ENCODE measurements around the gene USP30. TPM values are rescaled to one million over a fixed set of nuclear protein-coding genes. Genes with fewer than 3 reads are reported as not detected.

The USP30 gene
- total RNA-seq, 1 experiment from 2014 or later: 4.0 TPM

GRCh38 chr12:109088818-109089217, 36.4 kb downstream of the USP30 start:
- peaks cover 80% of the 10 kb centered on the region for H3K36me3 Mint-ChIP-seq (ENCODE audit: insufficient read depth, unreplicated experiment)
- no peak overlapping the region for H3K4me3 Mint-ChIP-seq (ENCODE audit: unreplicated experiment)
- no peak overlapping the region for H3K27ac Mint-ChIP-seq (ENCODE audit: low read depth, unreplicated experiment)
- ChIA-PET CTCF (interaction anchor here (0.6 to 1.2 kb wide), 4 partner anchors 8 to 262 kb away, joined by 3 read pairs; no protein-coding TSS in a partner anchor), POLR2A (interaction anchor here (2.6 kb wide), 1 partner anchor 37 kb away, joined by 7 read pairs; the partner anchor contains the start of gene USP30)
- peaks cover 22% of the 10 kb centered on the region for H3K4me1 Mint-ChIP-seq (ENCODE audit: insufficient read depth, unreplicated experiment)
- DNase-seq (ENCODE audit: unreplicated experiment): no peak
- TF ChIP-seq CTCF (IDR thresholded peaks at IDR 0.05; ENCODE audit: unreplicated experiment): no peak
- no TSS peak for BruUV-seq (replicated peaks)
- no peaks in the 10 kb centered on the region for H3K9me3 Mint-ChIP-seq (ENCODE audit: unreplicated experiment)
- H3K27me3 Mint-ChIP-seq (ENCODE audit: insufficient read depth, unreplicated experiment): no peaks in the 10 kb centered on the region
- intact Hi-C loops (cut with micrococcal nuclease): no loop called here

GRCh38 chr12:109089683-109090082, 37.3 kb downstream of the USP30 start:
- BruUV-seq (replicated peaks): no TSS peak
- peaks cover 22% of the 10 kb centered on the region for H3K4me1 Mint-ChIP-seq (ENCODE audit: insufficient read depth, unreplicated experiment)
- no peaks in the 10 kb centered on the region for H3K27me3 Mint-ChIP-seq (ENCODE audit: insufficient read depth, unreplicated experiment)
- no peaks in the 10 kb centered on the region for H3K9me3 Mint-ChIP-seq (ENCODE audit: unreplicated experiment)
- no peak for DNase-seq (ENCODE audit: unreplicated experiment)
- H3K36me3 Mint-ChIP-seq (ENCODE audit: insufficient read depth, unreplicated experiment): peaks cover 71% of the 10 kb centered on the region
- POLR2A ChIA-PET: no interaction called here
- intact Hi-C loops (cut with micrococcal nuclease): loop anchor here (5.0 to 10.0 kb wide), 3 partner anchors 135 to 1097 kb away; partner anchors contain the start of gene SSH1
- no peak for TF ChIP-seq CTCF (IDR thresholded peaks at IDR 0.05; ENCODE audit: unreplicated experiment)
- CTCF ChIA-PET: interaction anchor here (1.3 kb wide), 1 partner anchor 22 kb away, joined by 4 read pairs; no protein-coding TSS in a partner anchor
- no peak overlapping the region for H3K27ac Mint-ChIP-seq (ENCODE audit: low read depth, unreplicated experiment)
- no peak overlapping the region for H3K4me3 Mint-ChIP-seq (ENCODE audit: unreplicated experiment)

GRCh38 chr12:109092497-109093021, 40.2 kb downstream of the USP30 start:
- POLR2A ChIA-PET: interaction anchor here (0.6 to 2.6 kb wide), 18 partner anchors 9 to 577 kb away, joined by 3 to 15 read pairs (median 4); partner anchors contain the start of genes ISCU, SART3 and SSH1
- peak overlapping the region; percentile 83 for H3K4me3 Mint-ChIP-seq (ENCODE audit: unreplicated experiment)
- no TSS peak for BruUV-seq (replicated peaks)
- H3K27me3 Mint-ChIP-seq (ENCODE audit: insufficient read depth, unreplicated experiment): no peaks in the 10 kb centered on the region
- intact Hi-C loops (cut with micrococcal nuclease): loop anchor here (1.0 to 10.0 kb wide), 6 partner anchors 138 to 1100 kb away; partner anchors contain the start of gene SSH1
- DNase-seq (ENCODE audit: unreplicated experiment): peak; percentile 25
- H3K4me1 Mint-ChIP-seq (ENCODE audit: insufficient read depth, unreplicated experiment): peaks cover 22% of the 10 kb centered on the region
- CTCF ChIA-PET: interaction anchor here (0.6 to 2.0 kb wide), 24 partner anchors 8 to 1930 kb away, joined by 3 to 7 read pairs (median 3); partner anchors contain the start of gene SSH1
- peaks cover 48% of the 10 kb centered on the region for H3K36me3 Mint-ChIP-seq (ENCODE audit: insufficient read depth, unreplicated experiment)
- TF ChIP-seq CTCF (IDR thresholded peaks at IDR 0.05; ENCODE audit: unreplicated experiment): no peak
- H3K9me3 Mint-ChIP-seq (ENCODE audit: unreplicated experiment): no peaks in the 10 kb centered on the region
- H3K27ac Mint-ChIP-seq (ENCODE audit: low read depth, unreplicated experiment): peak overlapping the region; percentile 85

- CTCF ChIA-PET: interaction anchor here (0.6 to 2.0 kb wide), 31 partner anchors 9 to 1929 kb away, joined by 3 to 7 read pairs (median 3); partner anchors contain the start of gene SSH1
- TF ChIP-seq CTCF (IDR thresholded peaks at IDR 0.05; ENCODE audit: unreplicated experiment): peak; percentile 88
- intact Hi-C loops (cut with micrococcal nuclease): loop anchor here (1.0 to 10.0 kb wide), 6 partner anchors 138 to 1101 kb away; partner anchors contain the start of gene SSH1
Measured at GRCh38 chr12:109093022-109093918, 40.9 kb downstream of the USP30 start, which contains the start of gene ALKBH2. ALKBH2 (minus strand) TSS chr12:109093472; CDS start chr12:109092786, 686 bp downstream.

More at GRCh38 chr12:109093022-109093918, 40.9 kb downstream of the USP30 start, which contains the start of gene ALKBH2:
- no peaks in the 10 kb centered on the region for H3K9me3 Mint-ChIP-seq (ENCODE audit: unreplicated experiment)
- POLR2A ChIA-PET: interaction anchor here (0.7 to 2.6 kb wide), 16 partner anchors 8 to 578 kb away, joined by 3 to 15 read pairs (median 4); partner anchors contain the start of genes ISCU, SART3 and SSH1
- peak within 1 kb of the TSS; percentile 85 for H3K27ac Mint-ChIP-seq (ENCODE audit: low read depth, unreplicated experiment)
- peak; percentile 90 for DNase-seq (ENCODE audit: unreplicated experiment)
- TSS peak; percentile 88 for BruUV-seq (replicated peaks)
- peaks cover 23% of the 10 kb centered on the region for H3K4me1 Mint-ChIP-seq (ENCODE audit: insufficient read depth, unreplicated experiment)
- H3K27me3 Mint-ChIP-seq (ENCODE audit: insufficient read depth, unreplicated experiment): no peaks in the 10 kb centered on the region
- H3K36me3 Mint-ChIP-seq (ENCODE audit: insufficient read depth, unreplicated experiment): peaks cover 41% of the 10 kb centered on the region
- peak within 1 kb of the TSS; percentile 83 for H3K4me3 Mint-ChIP-seq (ENCODE audit: unreplicated experiment)
